ENCODE measurements around the gene PSEN1. TPM values are rescaled to one million over a fixed set of nuclear protein-coding genes. Genes with fewer than 3 reads are reported as not detected.

PSEN1 gene
- total and polyA plus RNA-seq, 2 experiments from 2014 or later: 14.6 to 35.7 TPM

DNA sequence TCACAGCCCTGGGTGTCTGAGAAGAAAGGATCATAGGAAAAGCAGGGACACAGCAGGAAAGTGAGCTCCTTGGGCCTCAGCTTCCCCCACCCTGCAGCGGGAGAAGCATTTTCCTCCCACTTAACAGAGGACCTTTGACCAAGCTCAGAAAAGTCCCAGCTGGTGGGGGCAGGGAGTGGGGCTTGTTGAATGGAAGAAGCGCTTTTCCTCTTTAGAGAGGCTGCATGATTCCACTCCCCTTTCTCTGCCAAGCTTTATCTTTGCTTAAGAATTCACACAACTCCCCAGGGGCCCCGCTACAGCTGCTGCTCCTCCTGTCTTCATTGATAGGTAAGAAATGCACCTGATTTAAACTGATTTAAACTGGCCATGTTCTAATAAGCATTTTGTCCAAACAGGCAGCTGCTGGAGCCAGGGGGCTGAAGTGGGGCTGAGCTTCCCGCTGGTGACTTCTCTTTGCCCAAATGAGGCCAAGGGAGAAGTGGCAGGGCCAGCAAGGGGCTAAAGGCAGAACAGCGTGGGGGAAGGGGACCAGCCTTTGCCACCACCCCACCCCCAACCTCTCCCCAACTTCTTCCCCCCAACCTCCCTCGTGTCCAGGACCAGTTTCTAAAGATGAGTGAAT lies 99.3 kb downstream of the PSEN1 start:
- H3K79me2 ChIP-seq (replicated peaks; ENCODE audit: insufficient read depth): no peaks in the 10 kb centered on the region
- no peaks in the 10 kb centered on the region for H3K9me2 ChIP-seq (ENCODE audit: insufficient read depth)
- peak; percentile 23 for ATAC-seq
- DNase-seq (ENCODE audit: low spot score): peak; percentile 83
- H4K20me1 ChIP-seq (replicated peaks; ENCODE audit: insufficient read depth): 0 out of 2 replicates have a peak, but pooled peaks cover 3% of the 10 kb centered on the region
- H3K36me3 ChIP-seq (ENCODE audit: insufficient read depth): no peaks in the 10 kb centered on the region
- H3F3A ChIP-seq (replicated peaks; ENCODE audit: low read depth): peaks cover 30% of the 10 kb centered on the region
- H3K27me3 Mint-ChIP-seq (ENCODE audit: insufficient read depth, low read depth, poor library complexity): peaks cover 49% of the 10 kb centered on the region
- TF ChIP-seq, protein P1, sequence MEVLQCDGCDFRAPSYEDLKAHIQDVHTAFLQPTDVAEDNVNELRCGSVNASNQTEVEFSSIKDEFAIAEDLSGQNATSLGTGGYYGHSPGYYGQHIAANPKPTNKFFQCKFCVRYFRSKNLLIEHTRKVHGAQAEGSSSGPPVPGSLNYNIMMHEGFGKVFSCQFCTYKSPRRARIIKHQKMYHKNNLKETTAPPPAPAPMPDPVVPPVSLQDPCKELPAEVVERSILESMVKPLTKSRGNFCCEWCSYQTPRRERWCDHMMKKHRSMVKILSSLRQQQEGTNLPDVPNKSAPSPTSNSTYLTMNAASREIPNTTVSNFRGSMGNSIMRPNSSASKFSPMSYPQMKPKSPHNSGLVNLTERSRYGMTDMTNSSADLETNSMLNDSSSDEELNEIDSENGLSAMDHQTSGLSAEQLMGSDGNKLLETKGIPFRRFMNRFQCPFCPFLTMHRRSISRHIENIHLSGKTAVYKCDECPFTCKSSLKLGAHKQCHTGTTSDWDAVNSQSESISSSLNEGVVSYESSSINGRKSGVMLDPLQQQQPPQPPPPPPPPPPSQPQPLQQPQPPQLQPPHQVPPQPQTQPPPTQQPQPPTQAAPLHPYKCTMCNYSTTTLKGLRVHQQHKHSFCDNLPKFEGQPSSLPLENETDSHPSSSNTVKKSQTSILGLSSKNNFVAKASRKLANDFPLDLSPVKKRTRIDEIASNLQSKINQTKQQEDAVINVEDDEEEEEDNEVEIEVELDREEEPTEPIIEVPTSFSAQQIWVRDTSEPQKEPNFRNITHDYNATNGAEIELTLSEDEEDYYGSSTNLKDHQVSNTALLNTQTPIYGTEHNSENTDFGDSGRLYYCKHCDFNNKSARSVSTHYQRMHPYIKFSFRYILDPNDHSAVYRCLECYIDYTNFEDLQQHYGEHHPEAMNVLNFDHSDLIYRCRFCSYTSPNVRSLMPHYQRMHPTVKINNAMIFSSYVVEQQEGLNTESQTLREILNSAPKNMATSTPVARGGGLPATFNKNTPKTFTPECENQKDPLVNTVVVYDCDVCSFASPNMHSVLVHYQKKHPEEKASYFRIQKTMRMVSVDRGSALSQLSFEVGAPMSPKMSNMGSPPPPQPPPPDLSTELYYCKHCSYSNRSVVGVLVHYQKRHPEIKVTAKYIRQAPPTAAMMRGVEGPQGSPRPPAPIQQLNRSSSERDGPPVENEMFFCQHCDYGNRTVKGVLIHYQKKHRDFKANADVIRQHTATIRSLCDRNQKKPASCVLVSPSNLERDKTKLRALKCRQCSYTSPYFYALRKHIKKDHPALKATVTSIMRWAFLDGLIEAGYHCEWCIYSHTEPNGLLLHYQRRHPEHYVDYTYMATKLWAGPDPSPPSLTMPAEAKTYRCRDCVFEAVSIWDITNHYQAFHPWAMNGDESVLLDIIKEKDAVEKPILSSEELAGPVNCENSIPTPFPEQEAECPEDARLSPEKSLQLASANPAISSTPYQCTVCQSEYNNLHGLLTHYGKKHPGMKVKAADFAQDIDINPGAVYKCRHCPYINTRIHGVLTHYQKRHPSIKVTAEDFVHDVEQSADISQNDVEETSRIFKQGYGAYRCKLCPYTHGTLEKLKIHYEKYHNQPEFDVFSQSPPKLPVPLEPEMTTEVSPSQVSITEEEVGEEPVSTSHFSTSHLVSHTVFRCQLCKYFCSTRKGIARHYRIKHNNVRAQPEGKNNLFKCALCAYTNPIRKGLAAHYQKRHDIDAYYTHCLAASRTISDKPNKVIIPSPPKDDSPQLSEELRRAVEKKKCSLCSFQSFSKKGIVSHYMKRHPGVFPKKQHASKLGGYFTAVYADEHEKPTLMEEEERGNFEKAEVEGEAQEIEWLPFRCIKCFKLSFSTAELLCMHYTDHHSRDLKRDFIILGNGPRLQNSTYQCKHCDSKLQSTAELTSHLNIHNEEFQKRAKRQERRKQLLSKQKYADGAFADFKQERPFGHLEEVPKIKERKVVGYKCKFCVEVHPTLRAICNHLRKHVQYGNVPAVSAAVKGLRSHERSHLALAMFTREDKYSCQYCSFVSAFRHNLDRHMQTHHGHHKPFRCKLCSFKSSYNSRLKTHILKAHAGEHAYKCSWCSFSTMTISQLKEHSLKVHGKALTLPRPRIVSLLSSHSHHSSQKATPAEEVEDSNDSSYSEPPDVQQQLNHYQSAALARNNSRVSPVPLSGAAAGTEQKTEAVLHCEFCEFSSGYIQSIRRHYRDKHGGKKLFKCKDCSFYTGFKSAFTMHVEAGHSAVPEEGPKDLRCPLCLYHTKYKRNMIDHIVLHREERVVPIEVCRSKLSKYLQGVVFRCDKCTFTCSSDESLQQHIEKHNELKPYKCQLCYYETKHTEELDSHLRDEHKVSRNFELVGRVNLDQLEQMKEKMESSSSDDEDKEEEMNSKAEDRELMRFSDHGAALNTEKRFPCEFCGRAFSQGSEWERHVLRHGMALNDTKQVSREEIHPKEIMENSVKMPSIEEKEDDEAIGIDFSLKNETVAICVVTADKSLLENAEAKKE (CRISPR knock-in tag; IDR thresholded peaks at IDR 0.05): peak; percentile 50; the same call in 1 of the 2 replicates
- TF ChIP-seq, protein P2, sequence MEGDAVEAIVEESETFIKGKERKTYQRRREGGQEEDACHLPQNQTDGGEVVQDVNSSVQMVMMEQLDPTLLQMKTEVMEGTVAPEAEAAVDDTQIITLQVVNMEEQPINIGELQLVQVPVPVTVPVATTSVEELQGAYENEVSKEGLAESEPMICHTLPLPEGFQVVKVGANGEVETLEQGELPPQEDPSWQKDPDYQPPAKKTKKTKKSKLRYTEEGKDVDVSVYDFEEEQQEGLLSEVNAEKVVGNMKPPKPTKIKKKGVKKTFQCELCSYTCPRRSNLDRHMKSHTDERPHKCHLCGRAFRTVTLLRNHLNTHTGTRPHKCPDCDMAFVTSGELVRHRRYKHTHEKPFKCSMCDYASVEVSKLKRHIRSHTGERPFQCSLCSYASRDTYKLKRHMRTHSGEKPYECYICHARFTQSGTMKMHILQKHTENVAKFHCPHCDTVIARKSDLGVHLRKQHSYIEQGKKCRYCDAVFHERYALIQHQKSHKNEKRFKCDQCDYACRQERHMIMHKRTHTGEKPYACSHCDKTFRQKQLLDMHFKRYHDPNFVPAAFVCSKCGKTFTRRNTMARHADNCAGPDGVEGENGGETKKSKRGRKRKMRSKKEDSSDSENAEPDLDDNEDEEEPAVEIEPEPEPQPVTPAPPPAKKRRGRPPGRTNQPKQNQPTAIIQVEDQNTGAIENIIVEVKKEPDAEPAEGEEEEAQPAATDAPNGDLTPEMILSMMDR (conservative IDR thresholded peaks at IDR 0.05; ENCODE audit: low read depth in 2 of 2): no peak
- H3K27ac ChIP-seq (ENCODE audit: low read depth): peak overlapping the region; percentile 90
- H3K9me3 Mint-ChIP-seq: no peaks in the 10 kb centered on the region; the same call in 2 of the 3 replicates
- H3K4me1 ChIP-seq (ENCODE audit: insufficient read depth): peaks cover 59% of the 10 kb centered on the region
- peak overlapping the region; percentile 80 for H3K4me3 Mint-ChIP-seq
- H3K4me1 Mint-ChIP-seq: peaks cover 69% of the 10 kb centered on the region
- peak overlapping the region; percentile 93 for H3K27ac Mint-ChIP-seq
- H3K36me3 Mint-ChIP-seq (ENCODE audit: low read depth): peaks cover 2% of the 10 kb centered on the region; the same call in 1 of the 3 replicates
- H3K27me3 ChIP-seq (ENCODE audit: insufficient read depth): peaks cover 51% of the 10 kb centered on the region
- peak overlapping the region; percentile 96 for H3K4me2 ChIP-seq
- H3K4me3 ChIP-seq: peak overlapping the region; percentile 69
- H2AFZ ChIP-seq: peak overlapping the region; percentile 79
